Activated CD8-positive, alpha-beta memory T cell treated with anti-CD3 and anti-CD28 coated beads for 48 hours (primary cell): ENCODE data around the gene RAB3A.
A peak's percentile ranks its signal among the peaks of the same experiment; 100 is the strongest.

ENCODE experiments used
- DNase-seq, 3 experiments: peaks; one replicate each; pipeline ENCODE4 v3.0.0-alpha.2; 2020; ENCODE audit warnings: low read depth in 2 of 3, low spot score in 2 of 3

Gene RAB3A, protein sequence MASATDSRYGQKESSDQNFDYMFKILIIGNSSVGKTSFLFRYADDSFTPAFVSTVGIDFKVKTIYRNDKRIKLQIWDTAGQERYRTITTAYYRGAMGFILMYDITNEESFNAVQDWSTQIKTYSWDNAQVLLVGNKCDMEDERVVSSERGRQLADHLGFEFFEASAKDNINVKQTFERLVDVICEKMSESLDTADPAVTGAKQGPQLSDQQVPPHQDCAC

DNA sequence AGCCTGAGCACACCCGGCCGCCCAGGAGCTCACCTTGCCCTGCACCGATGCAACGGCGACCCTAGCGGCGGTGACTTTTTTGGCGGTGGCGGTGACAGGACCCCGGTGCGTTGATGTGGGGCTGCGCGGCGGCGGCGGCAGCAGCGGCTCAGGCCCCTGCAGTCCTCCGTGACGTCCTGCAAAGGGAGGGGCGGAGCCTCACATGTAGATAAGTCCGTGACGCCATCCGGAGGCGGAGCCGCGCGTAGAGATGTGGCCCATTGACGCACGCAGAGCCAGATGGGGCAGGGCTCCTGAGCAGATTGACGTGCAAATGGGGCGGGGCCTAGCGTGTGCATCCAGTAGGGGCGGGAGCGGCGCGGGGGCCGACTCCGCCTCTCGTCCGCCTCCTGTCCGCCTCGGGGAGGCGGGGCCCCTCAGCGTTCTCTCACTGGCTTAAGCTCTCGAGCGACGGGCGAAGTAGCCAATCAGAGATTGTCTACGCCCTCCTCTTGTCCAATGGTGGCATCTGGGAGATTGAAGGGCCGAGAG, at the start of gene RAB3A:
Gene RAB3A (minus strand): TSS at position 180 of the 531 bp plus-strand sequence. CDS start 1,302 bp downstream, outside the sequence.
- DNase-seq = peak; percentile 95 to 97 (median 95)

DNA sequence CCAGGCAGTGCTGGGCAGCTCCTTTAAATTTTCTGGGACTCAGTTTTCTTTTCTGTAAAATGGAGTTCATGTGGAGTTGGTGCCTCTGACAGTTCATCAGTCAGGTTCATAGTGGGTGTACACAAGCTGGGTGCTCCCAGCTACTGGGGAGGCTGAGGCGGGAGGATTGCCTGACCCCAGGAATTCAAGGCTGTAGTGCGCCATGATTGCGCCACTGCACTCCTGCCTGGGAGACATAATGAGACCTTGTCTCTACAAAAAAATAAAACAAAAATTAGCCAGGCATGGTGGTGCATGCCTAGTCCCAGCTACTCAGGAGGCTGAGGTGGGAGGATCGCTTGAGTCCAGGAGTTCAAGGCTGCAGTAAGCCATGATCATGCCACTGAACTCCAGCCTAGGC, 49.3 kb upstream of the RAB3A start:
- no peak for DNase-seq

DNA sequence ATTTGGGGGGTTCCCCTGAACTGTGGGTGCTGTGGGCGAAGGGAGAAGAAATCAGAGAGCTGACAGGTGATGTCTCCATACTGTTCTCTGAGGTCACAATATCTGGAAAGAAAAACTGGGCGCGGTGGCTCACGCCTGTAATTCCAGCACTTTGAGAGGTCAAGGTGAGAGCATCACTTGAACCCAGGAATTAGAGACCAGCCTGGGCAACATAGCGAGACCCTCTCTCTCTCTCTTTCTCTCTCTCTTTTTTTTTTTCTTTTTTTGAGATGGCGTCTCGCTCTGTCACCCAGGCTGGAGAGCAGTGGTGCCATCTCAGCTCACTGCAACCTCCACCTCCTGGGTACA, 48.5 kb upstream of the RAB3A start:
- DNase-seq = no peak

DNA sequence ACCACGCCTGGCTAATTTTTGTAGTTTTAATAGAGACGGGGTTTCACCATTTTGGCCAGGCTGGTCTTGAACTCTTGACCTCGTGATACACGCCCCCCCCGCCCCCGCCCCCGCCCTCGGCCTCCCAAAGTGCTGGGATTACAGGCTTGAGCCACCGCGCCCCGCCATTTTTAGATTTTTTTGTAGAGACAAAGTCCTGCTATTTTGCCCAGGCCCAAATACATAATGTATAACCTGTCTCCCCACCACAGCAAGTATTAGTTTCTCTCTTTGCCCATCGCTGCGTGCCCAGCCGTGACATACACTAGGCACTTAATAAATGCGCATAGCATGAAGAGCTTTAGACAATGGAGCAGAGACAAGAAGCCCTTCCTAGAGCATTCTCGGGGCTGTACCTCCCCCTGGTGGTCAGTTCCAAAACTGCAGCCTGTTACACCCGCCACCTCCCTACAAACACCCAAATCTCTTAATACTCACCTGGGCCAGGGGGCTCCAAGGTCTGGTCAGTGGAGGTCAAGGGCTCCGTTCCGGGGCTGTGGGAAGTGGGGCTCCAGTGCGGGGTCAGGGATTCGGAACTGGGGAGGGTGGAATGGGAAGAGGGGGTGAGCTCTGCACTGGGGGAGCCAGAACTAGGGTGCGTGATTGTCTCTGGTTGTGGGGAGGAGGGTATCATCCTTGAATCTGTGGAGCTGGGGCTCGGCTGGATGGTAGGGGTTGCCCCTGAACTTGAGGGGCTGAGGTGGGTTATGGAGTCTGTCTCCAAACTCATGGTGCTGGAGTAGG, 47.9 kb upstream of the RAB3A start:
- peak; percentile 39 to 89 (median 85) for DNase-seq

DNA sequence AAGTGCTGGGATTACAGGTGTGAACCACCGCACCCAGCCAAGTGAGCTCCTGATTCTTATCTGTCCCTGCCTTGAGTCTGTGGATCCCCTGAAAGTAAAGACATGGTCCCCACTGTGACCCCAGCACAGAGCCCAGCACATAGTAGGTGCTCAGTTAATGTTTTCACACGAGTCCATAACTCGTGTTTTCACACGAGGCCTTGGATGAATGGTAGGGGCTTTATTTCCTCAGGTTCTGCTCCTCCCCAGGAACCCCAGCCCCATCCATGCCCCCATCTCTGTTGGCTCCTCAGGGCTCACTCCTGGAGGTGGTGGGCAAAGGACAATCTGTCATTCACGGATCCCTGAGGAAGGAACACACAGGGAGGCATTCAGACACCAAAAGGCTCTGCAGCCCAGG, 46.0 kb upstream of the RAB3A start:
- DNase-seq = no peak

DNA sequence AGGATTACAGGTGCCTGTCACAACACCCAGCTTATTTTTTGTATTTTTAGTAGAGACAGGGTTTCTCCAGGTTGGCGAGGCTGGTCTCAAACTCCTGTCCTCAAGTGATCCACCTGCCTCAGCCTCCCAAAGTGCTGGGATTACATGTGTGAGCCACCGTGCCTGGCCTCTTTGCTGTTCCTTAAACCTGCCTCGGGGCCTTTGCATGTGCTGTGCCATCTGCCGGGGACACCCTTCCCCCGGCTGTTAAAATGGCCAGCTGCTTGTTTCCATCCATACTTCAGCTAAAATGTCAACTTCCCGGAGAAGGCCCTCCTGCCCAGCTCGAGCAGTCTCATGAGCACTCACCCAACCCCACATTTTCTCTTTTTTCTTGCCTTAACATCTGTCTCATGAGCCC, 41.5 kb upstream of the RAB3A start:
- DNase-seq = no peak

DNA sequence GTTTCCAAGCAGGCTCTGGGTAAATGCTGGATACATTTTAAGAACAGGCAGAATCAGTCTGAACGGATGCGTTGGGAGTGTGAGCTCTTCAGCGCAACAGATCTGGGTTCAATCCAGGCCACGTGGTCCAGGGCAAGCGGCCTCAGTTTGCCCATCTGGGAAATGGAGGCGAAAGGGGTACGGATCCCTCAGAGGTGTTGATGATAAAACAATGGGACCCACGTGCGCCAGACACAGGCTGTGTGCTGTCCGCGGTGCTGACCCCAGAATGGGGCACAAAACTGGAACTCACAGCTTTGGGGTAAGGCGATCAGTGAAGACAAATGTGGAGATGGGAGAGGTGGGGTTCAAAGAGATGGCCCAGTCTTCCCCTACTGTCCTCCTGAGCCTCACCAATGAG, 35.5 kb upstream of the RAB3A start:
- DNase-seq = no peak

DNA sequence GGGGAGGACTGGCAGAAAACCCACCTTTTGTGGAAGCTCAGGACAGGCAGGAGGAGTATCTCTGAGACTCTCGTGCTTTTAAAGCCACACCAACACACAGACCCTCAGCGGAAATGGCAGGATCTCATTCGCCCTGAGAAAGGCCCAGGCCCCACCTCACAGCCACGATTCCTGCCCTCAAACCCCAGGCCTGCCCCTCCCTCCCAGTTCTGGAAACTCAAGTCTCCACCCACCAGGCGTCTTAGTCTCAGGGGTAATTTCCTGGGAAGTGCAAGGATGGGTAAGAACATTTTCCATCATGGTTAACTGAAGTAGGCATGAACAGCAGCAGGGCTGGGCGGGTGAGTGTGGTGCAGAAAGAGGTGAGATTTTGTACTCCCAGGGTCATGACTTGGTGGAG, 30.4 kb upstream of the RAB3A start:
- no peak for DNase-seq

DNA sequence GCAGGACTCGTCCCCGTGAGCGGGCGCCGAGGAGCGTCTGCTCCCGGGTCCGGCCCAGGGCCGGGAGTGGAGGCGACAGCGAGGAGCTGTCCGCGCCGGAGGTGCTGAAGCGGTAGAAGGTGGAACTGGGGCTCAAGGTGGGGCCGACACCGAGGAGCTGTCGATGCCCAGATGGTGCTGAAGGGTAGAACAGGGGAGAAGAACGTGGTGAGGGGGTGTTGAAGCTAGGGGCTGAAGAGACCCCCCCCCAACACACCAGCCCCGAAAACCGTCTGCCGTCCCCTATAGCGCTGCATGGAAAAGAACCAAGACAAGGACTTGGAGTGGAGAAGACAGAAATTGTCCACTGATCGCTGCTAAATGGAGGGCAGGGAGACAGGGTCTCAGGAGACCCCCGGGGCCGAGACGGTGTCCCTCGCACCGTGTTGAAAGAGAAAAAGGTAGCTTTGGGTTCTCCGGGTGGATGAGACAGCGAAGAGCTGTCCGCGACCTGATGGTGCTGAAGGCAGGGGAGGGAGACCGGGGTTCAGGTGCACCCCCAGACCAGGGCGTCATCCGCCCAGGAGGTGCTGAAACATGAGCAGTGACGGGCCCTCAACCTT, 29.5 kb upstream of the RAB3A start:
- no peak for DNase-seq

DNA sequence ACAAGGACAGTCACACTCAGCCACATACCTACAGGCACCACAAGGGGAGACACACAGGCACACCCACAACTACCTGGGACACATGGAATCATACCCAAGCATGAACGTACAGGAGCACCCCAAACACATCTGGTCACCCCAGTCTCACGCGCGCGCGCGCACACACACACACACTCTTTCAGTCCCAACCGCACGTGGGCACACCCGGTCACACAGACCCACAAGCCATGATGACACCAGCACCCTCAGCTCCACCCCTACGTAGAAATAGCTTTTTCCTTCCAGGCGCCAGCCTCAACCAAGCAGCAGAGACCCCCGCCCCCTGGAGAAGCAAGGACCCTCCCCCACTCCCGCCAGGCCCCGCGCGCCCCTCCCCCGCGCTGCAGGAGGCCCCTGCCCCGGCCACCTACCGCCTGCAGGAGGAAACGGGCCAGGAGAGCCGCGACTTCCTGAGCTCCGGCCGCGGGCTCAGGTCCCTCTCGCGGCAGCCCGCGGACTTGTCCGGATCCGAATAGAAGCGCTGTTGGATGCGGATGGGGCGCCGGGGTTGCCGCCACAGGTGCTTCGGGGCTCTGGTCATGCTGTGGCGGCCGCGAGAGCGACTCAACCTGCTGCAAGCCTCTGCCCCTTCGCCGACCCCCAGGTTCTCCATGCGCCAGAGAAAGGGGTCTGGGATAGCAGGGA, 28.8 kb upstream of the RAB3A start:
- no peak for DNase-seq

DNA sequence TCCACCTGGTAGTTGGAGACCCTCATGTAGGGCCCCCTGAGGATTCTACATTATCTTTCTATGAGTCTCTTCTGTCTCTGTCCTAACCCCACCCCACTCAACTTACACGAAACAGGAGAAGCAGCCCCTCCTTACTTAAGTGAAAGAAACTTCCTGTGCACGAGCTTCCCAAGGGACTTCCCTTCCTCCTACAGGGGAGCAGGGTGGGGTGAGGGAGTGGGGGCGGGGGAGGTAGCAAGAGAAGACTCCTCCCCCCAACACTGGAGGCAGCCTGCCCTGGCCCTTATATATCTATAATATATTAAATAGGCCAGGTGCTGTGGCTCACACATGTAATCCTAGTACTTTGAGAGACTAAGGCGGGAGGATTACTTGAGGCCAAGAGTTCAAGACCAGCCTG, 27.9 kb upstream of the RAB3A start:
- no peak for DNase-seq

DNA sequence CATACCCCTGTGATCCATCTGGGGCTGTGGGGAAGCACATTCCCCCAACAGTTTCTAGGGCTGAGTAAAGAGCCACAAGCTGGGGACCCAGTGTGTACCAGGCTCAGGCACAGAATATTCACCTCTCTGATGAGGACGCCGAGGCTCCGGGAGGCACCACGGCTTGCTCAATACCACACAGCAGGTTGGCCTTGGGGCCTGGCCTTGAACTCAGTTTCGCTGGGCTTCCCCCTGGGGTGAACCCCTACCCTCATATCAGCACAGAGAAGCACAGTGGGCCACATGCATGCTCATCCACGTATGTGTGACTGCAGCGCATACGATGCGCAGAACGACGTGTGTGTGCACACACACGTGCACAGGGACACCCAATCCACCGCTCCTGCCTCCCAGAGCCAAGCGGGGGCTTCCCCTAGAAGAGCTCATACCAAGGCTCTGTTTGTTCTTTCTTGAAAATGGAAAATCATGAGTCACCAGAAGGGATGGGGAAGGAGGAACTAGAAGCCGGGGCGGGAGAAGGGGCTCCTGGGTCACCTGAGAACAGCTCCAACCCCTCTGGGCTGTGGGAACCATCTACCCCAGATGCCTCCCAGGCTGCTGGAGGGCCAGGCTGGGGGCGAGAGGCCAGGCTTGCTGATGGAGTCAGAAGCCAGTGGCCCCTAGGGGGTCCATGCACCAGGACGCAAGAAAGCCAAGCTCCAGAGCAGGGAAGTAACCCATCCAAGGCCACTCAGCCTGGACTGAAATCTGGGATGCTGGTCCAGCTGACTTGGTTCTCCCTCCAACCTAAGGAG, 27.3 kb upstream of the RAB3A start:
- DNase-seq = no peak

DNA sequence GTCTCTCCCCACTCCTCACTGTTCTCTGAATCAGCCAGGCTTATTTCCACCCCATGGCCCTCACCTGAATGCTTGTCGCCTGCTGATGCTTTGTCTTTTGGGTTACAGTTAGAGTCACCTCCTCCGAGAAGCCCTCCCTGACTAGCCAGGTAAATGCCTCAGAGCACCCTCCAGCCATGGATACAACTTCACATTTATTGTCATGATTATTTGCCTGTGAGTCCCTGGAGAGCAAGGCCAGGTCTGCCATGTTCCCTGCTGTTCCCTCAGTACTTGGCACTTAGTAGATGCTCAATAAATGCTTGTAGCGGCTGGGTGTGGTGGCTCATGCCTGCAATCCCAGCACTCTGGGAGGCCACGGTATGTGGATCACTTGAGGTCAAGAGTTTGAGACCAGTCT, 26.1 kb upstream of the RAB3A start:
- no peak for DNase-seq

DNA sequence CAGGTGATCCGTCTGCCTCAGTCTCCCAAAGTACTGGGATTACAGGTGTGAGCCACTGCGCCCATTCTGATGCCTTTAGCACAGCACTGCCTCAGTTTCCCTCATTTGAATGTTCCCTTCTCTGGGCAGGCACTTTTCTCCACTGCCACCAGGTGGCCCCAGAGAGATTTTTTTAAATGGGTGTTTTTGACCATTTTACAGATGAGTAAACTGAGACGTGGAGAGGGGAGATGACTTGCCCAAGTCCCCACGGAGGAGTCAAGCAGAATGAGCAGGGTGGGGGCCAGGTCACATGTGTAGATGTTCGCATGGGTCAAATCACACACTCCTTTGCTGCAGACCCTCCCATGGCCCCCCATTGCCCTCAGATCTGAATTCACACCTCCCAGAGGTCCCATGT, 25.6 kb upstream of the RAB3A start:
- no peak for DNase-seq

DNA sequence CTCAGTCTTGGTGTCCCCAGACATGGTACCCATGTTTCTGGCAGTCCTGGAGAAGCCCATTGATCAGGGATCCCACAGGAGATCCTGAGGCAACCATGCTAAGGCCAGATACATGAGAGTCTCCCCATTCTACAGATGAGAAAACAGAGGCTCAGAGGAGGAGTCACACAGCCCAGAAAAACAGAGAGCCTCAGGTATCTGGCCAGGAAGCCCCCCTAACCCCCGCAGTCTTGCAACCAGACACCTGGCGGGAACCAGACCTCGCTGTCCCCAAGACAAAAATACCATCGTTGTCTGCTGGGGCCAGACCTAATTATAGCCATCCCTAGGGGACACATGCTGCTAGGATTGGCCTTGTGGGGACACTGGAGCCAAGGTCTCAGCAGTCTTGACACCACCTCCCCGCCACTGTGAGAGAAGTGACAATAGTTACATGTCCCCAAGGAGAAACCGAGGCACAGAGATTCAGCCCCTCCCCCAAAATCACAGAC, 24.0 kb upstream of the RAB3A start:
- no peak for DNase-seq

DNA sequence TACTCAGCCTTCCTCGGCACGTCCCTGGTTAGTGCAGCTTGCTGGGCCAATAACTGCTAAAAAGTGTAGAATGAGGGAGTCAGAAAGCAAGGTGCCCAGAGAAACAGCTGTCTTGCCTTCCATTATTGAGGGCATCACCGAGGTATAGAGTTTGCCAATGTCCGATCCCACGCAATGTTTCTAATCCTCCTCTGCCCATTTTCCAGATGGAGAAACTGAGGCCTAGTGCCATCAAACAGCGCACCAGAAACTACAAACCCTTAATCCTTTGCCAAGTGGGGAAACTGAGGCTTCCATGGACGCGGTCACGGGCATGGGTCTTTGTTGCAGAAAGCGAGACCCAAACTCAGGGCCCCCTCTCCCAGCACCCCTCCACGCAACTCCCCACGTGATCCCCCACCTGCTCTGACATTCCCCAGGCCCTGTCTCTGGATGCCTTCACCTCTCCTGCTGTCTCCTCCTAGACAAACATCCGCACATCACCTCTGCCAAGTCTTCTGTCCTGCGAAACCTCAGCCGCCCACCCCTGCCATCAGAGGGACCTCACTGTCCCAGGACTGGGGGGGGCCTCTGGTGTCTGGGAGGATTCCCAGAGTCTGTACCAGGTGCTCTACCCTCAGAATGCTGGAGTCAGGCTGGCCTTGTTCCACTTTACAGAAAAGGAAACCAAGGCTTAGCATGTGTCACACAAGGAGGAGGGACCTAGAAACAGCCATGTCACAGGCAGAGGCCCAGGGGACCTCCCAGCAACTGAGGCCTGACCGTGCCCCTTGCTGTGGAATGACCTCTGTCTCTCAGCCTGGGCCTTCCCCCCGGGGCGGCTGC, 23.3 kb upstream of the RAB3A start:
- no peak for DNase-seq

DNA sequence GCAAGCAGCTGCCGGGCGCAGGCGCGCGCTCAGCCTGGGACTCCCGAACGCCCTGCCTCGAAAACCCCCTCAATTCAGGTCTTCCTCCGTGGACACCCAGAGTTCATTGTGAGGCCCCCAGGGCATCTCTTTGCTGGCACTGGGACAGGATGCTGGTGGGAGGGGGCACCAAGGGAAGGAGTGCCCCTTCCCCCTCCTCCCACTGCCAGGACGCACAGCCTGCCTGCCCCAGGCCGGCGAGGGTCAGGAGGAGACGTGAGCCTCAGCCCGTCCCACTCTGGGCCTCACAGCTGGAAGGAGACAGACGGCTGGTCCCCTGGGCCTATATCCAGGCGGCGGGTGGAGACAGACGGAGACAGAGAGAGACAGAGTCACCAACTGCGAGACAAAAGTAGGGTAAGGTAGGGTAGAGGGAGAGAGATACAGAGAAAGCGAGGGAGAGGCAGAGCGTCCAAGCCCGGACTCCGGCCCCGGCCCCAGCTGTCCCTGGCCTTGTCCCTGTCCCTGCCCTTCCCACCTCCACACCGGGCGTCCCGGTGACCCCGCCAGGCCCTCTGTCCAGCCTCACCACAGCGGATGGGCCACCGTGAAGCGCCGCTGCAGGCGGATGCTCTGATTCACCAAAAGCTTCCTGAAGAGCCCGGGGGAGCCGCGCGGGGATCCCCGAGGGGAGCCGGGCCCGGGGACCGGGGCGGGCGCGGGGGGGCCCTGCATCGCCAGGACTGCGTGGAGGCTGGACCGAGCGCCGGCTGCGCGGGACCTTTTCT, 22.0 kb upstream of the RAB3A start, which contains the start of gene PDE4C:
Gene PDE4C (minus strand): TSS at position 737 of the 767 bp plus-strand sequence. CDS start 23 bp downstream, at position 714.
- DNase-seq = no peak

DNA sequence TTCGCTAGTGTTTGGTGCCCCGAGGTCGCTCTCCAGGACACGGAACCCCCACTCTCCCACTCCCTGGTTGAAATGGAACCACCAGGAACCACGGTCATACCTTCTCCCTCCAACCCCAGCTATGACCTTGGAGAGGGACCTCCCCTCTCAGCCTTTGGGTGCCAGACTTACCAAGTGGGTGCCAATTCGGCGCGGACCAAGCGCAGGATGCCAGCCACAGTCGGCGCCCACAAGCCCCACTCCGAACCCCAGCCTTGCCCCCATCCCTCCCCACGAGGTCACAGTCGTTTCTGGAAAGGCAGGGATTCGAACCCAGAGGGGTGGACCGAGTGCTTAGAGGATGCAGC, 21.5 kb upstream of the RAB3A start:
- DNase-seq = no peak
